Upper lobe of left lung (tissue), 6 donors: ENCODE data around the gene PTPRN2. TPM values are rescaled to one million over a fixed set of nuclear protein-coding genes. Genes with fewer than 3 reads are reported as not detected.
"Not testable (repeated sequence)": the region's sequence is repeated elsewhere in the genome, so short reads cannot be mapped to it uniquely, and the experiment has no call there.

Experiments used
- ATAC-seq, 2 donors: fragments of 200-7000 bp; cut with Tn5 transposase; one replicate each; pipeline ENCODE4 v1.9.1; 2022; ENCODE audit warnings: mild to moderate bottlenecking in 2 of 2, moderate library complexity in 2 of 2; ENCODE audit not compliant: low FRiP score in 2 of 2
- DNase-seq, 2 donors: peaks; one replicate each; pipeline ENCODE4 v3.0.0-alpha.2; 2019 to 2020
- H3K27ac ChIP-seq, 4 donors: fragments of 200-600 bp; sonication (generic); one replicate each; pipeline ENCODE4 v1.5.1; 2016 to 2019
- H3K27me3 ChIP-seq, 4 donors: fragments of 200-600 bp; sonication (generic); one replicate each; pipeline ENCODE4 v1.5.1; 2017 to 2019
- H3K36me3 ChIP-seq, 4 donors: fragments of 200-600 bp; sonication (generic); one replicate each; pipeline ENCODE4 v1.5.1; 2016 to 2019
- H3K4me1 ChIP-seq, 4 donors: fragments of 200-600 bp; sonication (generic); one replicate each; pipeline ENCODE4 v1.5.1; 2018 to 2019
- H3K4me3 ChIP-seq, 4 donors: fragments of 200-600 bp; sonication (generic); one replicate each; pipeline ENCODE4 v1.5.1; 2017 to 2019; ENCODE audit warnings: mild to moderate bottlenecking in 2 of 4, moderate library complexity in 1 of 4
- H3K9me3 ChIP-seq, 4 donors: fragments of 200-600 bp; sonication (generic); one replicate each; pipeline ENCODE4 v1.5.1; 2018 to 2019
- EP300 ChIP-seq, 4 donors: sonication (generic); formaldehyde crosslinking; IDR thresholded peaks; one replicate each; pipeline ENCODE4 v1.5.1; 2017; ENCODE audit warnings: antibody characterized with exemption in 4 of 4, control low read depth in 2 of 4
- POLR2A ChIP-seq, 4 donors: fragments of 450-650 bp; IDR thresholded peaks; one replicate each; pipeline ENCODE4 v1.5.1; 2016 to 2017; ENCODE audit warnings: antibody characterized with exemption in 4 of 4, mild to moderate bottlenecking in 2 of 4
- POLR2AphosphoS5 ChIP-seq, 2 donors: sonication (generic); formaldehyde crosslinking; IDR thresholded peaks; one replicate each; pipeline ENCODE4 v1.5.1; 2017; ENCODE audit warnings: antibody characterized with exemption in 2 of 2
- WGBS, 2 donors: methylation state at CpG; one replicate each; pipeline ENCODE4 v1.1.5; 2017 to 2018; 5-methylcytosine and 5-hydroxymethylcytosine counted together
- total RNA-seq, 6 donors: library from RNA; depleted of rRNA in 4 of 6; stranded (reverse); fragments of >200 nt in 4 of 6; gene quantifications; one replicate each; pipeline versions ENCODE4 v1.1.0 to v1.2.1, GENCODE V29; 2016 to 2021
- TF ChIP-seq, protein P1 (sequence below), 6 experiments: fragments of 450-650 bp in 4 of 6; fragments of 200-600 bp in 2 of 6; sonication (generic) in 2 of 6; IDR thresholded peaks; one replicate each; pipeline ENCODE4 v1.5.1; 2016 to 2019; ENCODE audit warnings: antibody characterized with exemption in 6 of 6
- donor health status: DM: no; HTN: no; CAD: no; lungs with moderate emphysema.
- donor health status: DM: no; HTN: yes; CAD: no; lungs with severe emphysema.

The PTPRN2 gene
- total RNA-seq, 6 donors from 2014 or later: 3.3 to 7.9 (median 5.2) TPM

DNA sequence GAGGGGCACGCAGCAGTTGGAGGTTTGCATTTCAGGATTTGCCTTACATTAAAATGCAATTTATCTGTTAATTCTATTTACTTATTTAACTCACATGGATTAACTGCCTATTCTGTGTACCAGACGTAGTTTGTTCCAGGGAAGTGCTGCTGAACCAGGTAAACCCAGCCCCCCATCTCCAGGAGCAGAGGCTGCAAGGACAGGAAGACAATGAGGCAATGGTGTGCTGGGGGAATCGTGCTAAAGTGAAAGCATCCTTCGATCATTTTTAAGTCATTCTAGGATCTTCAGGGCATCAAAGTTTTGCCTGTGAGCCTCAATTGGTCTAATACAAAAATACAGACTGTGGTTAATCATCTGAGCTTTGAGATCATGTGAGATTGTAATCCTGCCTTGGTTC, 1084.4 kb downstream of the PTPRN2 start:
- H3K9me3 ChIP-seq: peaks cover 0 to 11% (median 6%) of the 10 kb centered on the region in 4 donors
- no peaks in the 10 kb centered on the region for H3K27me3 ChIP-seq
- peaks cover 0 to 9% (median 5%) of the 10 kb centered on the region in 4 donors for H3K4me1 ChIP-seq
- no peaks in the 10 kb centered on the region for H3K36me3 ChIP-seq
- TF ChIP-seq POLR2AphosphoS5 (IDR thresholded peaks at IDR 0.05): no peak
- no peak for TF ChIP-seq POLR2A (IDR thresholded peaks at IDR 0.05)
- 45 to 57% methylated on average over 4 of the region's 4 CpGs for WGBS, 2 donors
- DNase-seq: no peak
- no peak for ATAC-seq
- peak overlapping the region in 3 of 4 donors; percentile 0 to 36 (median 12) for H3K27ac ChIP-seq
- peak overlapping the region in 2 of 4 donors; percentile 0 to 14 for H3K4me3 ChIP-seq

DNA sequence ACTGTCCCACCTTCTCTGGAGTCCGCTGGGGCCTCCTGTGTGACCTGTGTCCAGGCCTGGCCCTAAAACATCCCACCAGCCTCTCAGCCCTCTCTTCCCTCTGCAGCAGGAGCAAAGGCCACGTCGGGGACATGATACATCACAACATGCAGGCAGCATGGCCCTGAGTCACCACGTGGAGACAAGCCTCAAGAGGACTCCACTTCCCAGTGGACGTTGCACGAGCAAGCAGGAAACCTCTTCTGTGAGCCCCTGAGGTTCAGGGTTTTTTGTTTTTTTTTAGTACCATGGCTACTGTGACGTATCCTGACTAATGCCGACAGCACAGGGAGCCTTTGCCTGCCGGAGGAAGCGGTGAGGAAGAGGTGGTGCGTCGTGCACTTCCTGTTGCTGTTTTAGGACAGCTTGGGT, 1084.9 kb downstream of the PTPRN2 start:
- Histone ChIP-seq H3K4me1 (peaks cover 0 to 9% (median 5%) of the 10 kb centered on the region in 4 donors), H3K27me3 (no peaks in the 10 kb centered on the region), H3K36me3 (no peaks in the 10 kb centered on the region), H3K4me3 (peak overlapping the region in 2 of 4 donors; percentile 0 to 14), H3K9me3 (peaks cover 0 to 11% (median 6%) of the 10 kb centered on the region in 4 donors), H3K27ac (peak overlapping the region in 2 of 4 donors; percentile 0 to 36)
- DNase-seq (peak in 1 of 2 donors; percentile 51), ATAC-seq (peak in 1 of 2 donors; percentile 46)
- WGBS, 2 donors: 24 to 32% methylated on average over 9 to 12 of the region's 12 CpGs
- TF ChIP-seq POLR2AphosphoS5 (IDR thresholded peaks at IDR 0.05) (peak in 1 of 2 donors; percentile 16), EP300 (IDR thresholded peaks at IDR 0.05) (no peak)

DNA sequence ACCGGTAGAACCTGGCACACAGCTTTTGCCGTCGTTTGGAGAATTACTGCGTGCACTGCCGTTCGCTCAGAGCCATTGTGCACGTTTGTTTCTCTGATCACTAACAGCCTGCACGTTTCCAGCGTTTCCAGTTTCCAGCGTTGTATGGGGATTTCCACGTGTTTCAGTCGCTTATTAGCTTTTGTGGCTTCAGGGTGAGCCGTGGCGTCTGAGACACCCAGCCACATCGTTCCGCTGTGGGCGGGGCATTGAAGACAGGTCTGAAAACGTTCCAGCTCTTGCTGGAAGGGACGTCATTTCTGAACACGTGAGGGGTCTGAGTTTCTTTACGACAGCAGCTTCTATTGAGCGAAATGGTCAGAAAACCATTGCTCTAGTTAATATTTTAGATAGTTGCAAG, 1086.0 kb downstream of the PTPRN2 start:
- ATAC-seq: no peak
- TF ChIP-seq, protein P1, sequence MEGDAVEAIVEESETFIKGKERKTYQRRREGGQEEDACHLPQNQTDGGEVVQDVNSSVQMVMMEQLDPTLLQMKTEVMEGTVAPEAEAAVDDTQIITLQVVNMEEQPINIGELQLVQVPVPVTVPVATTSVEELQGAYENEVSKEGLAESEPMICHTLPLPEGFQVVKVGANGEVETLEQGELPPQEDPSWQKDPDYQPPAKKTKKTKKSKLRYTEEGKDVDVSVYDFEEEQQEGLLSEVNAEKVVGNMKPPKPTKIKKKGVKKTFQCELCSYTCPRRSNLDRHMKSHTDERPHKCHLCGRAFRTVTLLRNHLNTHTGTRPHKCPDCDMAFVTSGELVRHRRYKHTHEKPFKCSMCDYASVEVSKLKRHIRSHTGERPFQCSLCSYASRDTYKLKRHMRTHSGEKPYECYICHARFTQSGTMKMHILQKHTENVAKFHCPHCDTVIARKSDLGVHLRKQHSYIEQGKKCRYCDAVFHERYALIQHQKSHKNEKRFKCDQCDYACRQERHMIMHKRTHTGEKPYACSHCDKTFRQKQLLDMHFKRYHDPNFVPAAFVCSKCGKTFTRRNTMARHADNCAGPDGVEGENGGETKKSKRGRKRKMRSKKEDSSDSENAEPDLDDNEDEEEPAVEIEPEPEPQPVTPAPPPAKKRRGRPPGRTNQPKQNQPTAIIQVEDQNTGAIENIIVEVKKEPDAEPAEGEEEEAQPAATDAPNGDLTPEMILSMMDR (IDR thresholded peaks at IDR 0.05): no peak
- TF ChIP-seq POLR2A (IDR thresholded peaks at IDR 0.05): no peak
- no peak for TF ChIP-seq POLR2AphosphoS5 (IDR thresholded peaks at IDR 0.05)
- no peak for TF ChIP-seq EP300 (IDR thresholded peaks at IDR 0.05)
- Histone ChIP-seq H3K4me1 (peaks cover 0 to 9% (median 5%) of the 10 kb centered on the region in 4 donors), H3K27ac (no peak overlapping the region), H3K27me3 (no peaks in the 10 kb centered on the region), H3K9me3 (peaks cover 0 to 11% (median 6%) of the 10 kb centered on the region in 4 donors), H3K4me3 (no peak overlapping the region), H3K36me3 (no peaks in the 10 kb centered on the region)
- WGBS, 2 donors: 84 to 87% methylated on average over 22 of the region's 22 CpGs
- DNase-seq: no peak

DNA sequence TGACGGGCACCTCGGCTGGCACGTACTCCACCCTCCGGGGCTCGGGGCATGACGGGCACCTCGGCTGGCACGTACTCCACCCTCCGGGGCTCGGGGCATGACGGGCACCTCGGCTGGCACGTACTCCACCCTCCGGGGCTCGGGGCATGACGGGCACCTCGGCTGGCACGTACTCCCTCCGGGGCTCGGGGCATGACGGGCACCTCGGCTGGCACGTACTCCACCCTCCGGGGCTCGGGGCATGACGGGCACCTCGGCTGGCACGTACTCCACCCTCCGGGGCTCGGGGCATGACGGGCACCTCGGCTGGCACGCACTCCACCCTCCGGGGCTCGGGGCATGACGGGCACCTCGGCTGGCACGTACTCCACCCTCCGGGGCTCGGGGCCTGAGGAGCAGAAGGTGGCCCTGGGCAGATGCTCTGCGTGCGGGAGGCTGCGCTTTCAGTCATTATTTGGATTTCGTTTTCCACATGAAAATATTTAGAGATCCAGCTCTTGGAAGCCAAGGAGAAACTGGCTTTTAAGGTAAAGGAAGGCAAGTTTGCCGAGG, 1086.6 kb downstream of the PTPRN2 start:
- not testable (repeated sequence) for H3K27ac ChIP-seq, H3K9me3 ChIP-seq, ATAC-seq, H3K36me3 ChIP-seq, H3K4me3 ChIP-seq, H3K27me3 ChIP-seq, H3K4me1 ChIP-seq
- 94 to 96% methylated on average over 12 to 37 of the region's 45 CpGs for WGBS, 2 donors
- peak in 1 of 2 donors; percentile 54 for DNase-seq

DNA sequence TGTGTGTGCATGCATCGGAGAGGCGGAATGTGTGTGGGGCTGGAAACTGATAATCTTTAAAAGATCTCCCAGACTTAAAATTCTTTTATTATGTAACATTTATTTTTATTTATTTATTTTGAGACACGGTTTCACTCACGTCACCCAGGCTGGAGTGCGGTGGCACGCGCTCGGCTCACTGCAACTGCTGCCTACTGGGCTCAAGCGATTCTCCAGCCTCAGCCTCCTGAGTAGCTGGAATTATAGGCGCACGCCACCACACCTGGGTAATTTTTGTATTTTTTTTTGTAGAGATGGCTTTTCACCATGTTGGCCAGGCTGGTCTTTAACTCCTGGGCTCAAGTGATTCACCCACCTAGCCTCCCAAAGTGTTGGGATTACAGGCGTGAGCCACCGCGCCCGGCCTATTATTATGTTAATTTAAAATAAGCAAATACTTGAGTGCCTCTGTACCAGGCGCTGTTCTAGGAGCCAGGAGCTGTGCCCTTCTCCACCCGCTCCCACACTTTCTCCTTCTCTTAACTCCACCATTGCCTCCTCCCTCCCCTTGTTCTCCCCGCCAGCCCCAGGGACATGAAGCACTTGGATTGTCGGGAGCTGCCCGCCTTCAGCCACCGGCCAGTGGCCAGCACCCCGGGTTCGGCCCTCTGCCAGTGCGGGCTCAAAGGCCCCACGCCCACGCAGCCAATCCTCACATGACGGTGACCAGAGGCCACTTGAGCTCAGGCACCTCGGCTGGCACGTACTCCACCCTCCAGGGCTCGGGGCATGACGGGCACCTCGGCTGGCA, 1087.3 kb downstream of the PTPRN2 start:
- Histone ChIP-seq H3K36me3 (no peaks in the 10 kb centered on the region), H3K9me3 (peaks cover 0 to 2% (median 0%) of the 10 kb centered on the region in 4 donors), H3K4me3 (no peak overlapping the region), H3K4me1 (peaks cover 0 to 9% (median 5%) of the 10 kb centered on the region in 4 donors), H3K27me3 (no peaks in the 10 kb centered on the region), H3K27ac (no peak overlapping the region)
- WGBS, 2 donors: 87 to 93% methylated on average over 23 to 32 of the region's 32 CpGs
- DNase-seq (peak in 1 of 2 donors; percentile 67), ATAC-seq (no peak)
- TF ChIP-seq POLR2AphosphoS5 (IDR thresholded peaks at IDR 0.05) (no peak), POLR2A (IDR thresholded peaks at IDR 0.05) (no peak), EP300 (IDR thresholded peaks at IDR 0.05) (no peak)
- TF ChIP-seq, protein P1 (IDR thresholded peaks at IDR 0.05): no peak

DNA sequence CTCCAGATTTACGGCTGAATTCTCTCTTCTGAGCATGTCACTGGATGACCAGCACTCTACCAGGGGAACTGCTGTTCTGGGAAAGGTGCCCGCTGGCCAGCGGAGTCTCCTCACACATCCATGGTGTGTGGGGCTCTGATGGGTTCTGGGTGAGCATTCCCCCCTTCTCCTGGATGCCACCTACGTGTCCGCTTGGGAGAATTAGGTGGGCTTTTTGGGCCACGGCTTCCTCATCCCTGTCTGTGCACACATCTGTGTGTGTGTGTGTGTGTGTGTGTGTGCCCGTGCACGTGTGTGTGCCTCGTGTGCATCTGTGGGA, 1087.8 kb downstream of the PTPRN2 start:
- no peaks in the 10 kb centered on the region for H3K36me3 ChIP-seq
- no peak for ATAC-seq
- 87 to 93% methylated on average over 9 of the region's 9 CpGs for WGBS, 2 donors
- TF ChIP-seq POLR2A (IDR thresholded peaks at IDR 0.05) (no peak), EP300 (IDR thresholded peaks at IDR 0.05) (no peak), POLR2AphosphoS5 (IDR thresholded peaks at IDR 0.05) (no peak)
- TF ChIP-seq, protein P1 (IDR thresholded peaks at IDR 0.05): no peak
- H3K9me3 ChIP-seq: no peaks in the 10 kb centered on the region
- no peak overlapping the region for H3K4me3 ChIP-seq
- no peaks in the 10 kb centered on the region for H3K27me3 ChIP-seq
- no peak for DNase-seq
- H3K4me1 ChIP-seq: peaks cover 0 to 9% (median 5%) of the 10 kb centered on the region in 4 donors
- H3K27ac ChIP-seq: no peak overlapping the region
